GM19468 (cell line): ENCODE measurements around the gene XIST.
"Not testable (repeated sequence)": the region's sequence is repeated elsewhere in the genome, so short reads cannot be mapped to it uniquely, and the experiment has no call there.

Source experiments
- ATAC-seq: cut with Tn5 transposase; IDR thresholded peaks from one replicate; pipeline ENCODE4 v1.9.1; 2021; ENCODE audit warnings: mild to moderate bottlenecking, moderate library complexity, moderate number of reproducible peaks; ENCODE audit not compliant: unreplicated experiment; ENCODE audit errors: extremely low read depth

The XIST gene

DNA sequence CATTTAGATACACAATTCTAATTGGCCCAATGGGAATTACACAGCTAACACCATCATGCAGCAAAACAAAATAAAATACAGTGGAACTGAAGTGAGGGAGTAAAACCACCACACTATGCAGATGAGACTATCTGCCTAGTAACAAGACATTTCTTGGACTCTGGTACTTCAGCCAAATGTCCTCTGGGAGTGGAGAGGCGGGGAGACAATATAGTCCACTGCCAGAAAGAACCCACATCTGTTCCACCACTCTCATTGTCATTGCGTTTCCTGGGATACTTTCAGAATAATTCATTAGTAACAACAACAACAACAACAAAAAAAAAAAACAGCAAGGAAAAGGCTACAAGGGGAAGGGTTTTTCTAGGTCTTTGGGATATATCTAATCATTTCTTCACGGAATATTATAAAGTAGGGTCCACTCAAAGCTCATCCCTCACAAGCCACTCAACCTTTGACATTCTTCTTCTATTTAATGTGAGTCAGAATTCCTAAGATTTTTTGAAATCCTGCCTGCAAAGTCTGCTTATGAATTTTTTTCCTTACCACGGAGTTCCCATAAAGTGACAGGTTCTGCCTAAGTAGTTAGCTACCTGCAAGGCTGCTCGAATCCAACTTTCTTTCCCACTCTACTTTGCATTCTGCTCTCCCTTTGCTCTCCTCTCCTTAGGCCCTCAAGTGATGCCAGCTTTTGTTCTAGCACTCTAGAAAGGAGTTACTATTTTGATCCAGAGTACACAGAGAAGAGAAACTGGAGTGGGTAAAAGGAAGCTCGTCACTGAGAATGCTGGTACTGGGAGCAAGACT is 34.9 kb downstream of the XIST start:
- no peak for ATAC-seq

DNA sequence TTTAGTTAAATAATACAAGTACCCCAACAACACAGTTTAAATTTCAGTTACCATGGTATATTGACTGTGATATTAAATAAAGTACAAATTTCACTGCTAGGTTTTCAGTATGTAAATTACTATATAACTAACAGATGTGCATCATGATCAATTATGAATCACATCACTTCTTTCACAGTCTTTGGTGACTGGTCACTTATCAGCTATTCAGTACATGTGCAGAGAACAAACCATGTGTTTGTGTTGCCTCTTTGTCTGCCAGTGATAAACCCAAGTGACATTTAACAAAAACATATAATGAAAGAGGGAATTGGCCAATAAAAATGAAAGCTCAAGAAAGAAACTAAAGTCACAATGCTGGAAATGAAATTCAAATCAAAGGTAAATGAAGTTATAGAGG is 40.3 kb downstream of the XIST start:
- no peak for ATAC-seq

GRCh38 chrX:73804109-73804508 is 48.4 kb downstream of the XIST start:
- not testable (repeated sequence) for ATAC-seq

DNA sequence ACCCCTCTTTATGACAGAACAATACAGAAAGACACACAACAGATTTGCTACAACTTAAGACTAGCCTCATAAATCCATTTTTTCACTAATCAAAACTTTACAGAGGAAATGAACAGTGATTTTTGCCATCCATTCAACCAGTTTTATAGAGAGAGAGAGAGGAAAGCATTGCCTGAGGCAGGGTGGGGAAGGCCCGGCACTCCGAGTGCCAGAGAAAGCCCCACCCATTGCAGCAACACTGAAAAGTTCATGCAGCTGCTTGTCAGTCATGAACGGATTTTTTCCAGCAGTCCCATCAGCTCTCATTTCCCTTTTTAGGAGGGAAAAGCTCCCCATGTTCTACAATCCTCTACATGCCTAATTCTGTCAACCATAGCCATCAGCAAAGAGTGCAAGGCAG is 52.6 kb downstream of the XIST start:
- ATAC-seq: no peak

GRCh38 chrX:73792511-73792910 is 60.0 kb downstream of the XIST start:
- ATAC-seq: not testable (repeated sequence)

- no peak for ATAC-seq
Observed at GRCh38 chrX:73785493-73785892, 67.0 kb downstream of the XIST start.
